Measurements from ENCODE around the gene FOXC2.

FOXC2 gene

GRCh38 chr16:86566601-86566965 lies at the start of gene FOXC2:
Gene FOXC2, plus strand, starts transcription at chr16:86566829. Its CDS starts 507 bp downstream, at chr16:86567336.
- peak in 1 of 3 donors; percentile 45 for DNase-seq (ENCODE audit: low read depth in 3 of 3, low spot score in 1 of 3)

GRCh38 chr16:86517033-86517432 lies 49.6 kb upstream of the FOXC2 start:
- DNase-seq (ENCODE audit: low read depth in 3 of 3, low spot score in 1 of 3), result no peak

GRCh38 chr16:86517652-86518258 lies 48.9 kb upstream of the FOXC2 start:
- no peak for DNase-seq (ENCODE audit: low read depth in 3 of 3, low spot score in 1 of 3)

GRCh38 chr16:86519007-86519648 lies 47.5 kb upstream of the FOXC2 start:
- no peak for DNase-seq (ENCODE audit: low read depth in 3 of 3, low spot score in 1 of 3)

GRCh38 chr16:86519649-86520316 lies 46.8 kb upstream of the FOXC2 start:
- peak in 2 of 3 donors; percentile 17 to 49 for DNase-seq (ENCODE audit: low read depth in 3 of 3, low spot score in 1 of 3)

GRCh38 chr16:86520317-86521210 lies 46.1 kb upstream of the FOXC2 start:
- no peak for DNase-seq (ENCODE audit: low read depth in 3 of 3, low spot score in 1 of 3)

GRCh38 chr16:86521236-86522197 lies 45.1 kb upstream of the FOXC2 start:
- no peak for DNase-seq (ENCODE audit: low read depth in 3 of 3, low spot score in 1 of 3)

- DNase-seq (ENCODE audit: low read depth in 3 of 3, low spot score in 1 of 3), result no peak
These were observed 44.0 kb upstream of the FOXC2 start for GRCh38 chr16:86522634-86523033.

GRCh38 chr16:86523166-86523740 lies 43.4 kb upstream of the FOXC2 start:
- DNase-seq (ENCODE audit: low read depth in 3 of 3, low spot score in 1 of 3), result no peak

GRCh38 chr16:86524029-86524428 lies 42.6 kb upstream of the FOXC2 start:
- no peak for DNase-seq (ENCODE audit: low read depth in 3 of 3, low spot score in 1 of 3)

GRCh38 chr16:86525696-86526095 lies 40.9 kb upstream of the FOXC2 start:
- no peak for DNase-seq (ENCODE audit: low read depth in 3 of 3, low spot score in 1 of 3)

GRCh38 chr16:86527366-86527765 lies 39.3 kb upstream of the FOXC2 start:
- no peak for DNase-seq (ENCODE audit: low read depth in 3 of 3, low spot score in 1 of 3)

GRCh38 chr16:86528061-86528929 lies 38.3 kb upstream of the FOXC2 start:
- no peak for DNase-seq (ENCODE audit: low read depth in 3 of 3, low spot score in 1 of 3)

GRCh38 chr16:86529160-86529559 lies 37.5 kb upstream of the FOXC2 start:
- no peak for DNase-seq (ENCODE audit: low read depth in 3 of 3, low spot score in 1 of 3)

GRCh38 chr16:86530251-86531190 lies 36.1 kb upstream of the FOXC2 start:
- DNase-seq (ENCODE audit: low read depth in 3 of 3, low spot score in 1 of 3), result no peak

- DNase-seq (ENCODE audit: low read depth in 3 of 3, low spot score in 1 of 3), result no peak
These were observed 35.5 kb upstream of the FOXC2 start for GRCh38 chr16:86531191-86531545.

- DNase-seq (ENCODE audit: low read depth in 3 of 3, low spot score in 1 of 3), result no peak
These were observed 34.7 kb upstream of the FOXC2 start for GRCh38 chr16:86531641-86532525.
